K562 (cell line): ENCODE measurements around the gene CTF1. TPM values are rescaled to one million over a fixed set of nuclear protein-coding genes. Genes with fewer than 3 reads are reported as not detected.

Experiments used
- ATAC-seq: fragments of 200-7000 bp; cut with Tn5 transposase; 3 replicates; pipeline ENCODE4 v1.9.1; 2020; ENCODE audit warnings: moderate library complexity
- BruUV-seq: library from RNA; stranded (reverse); fragments of 400-500 nt; replicated peaks from 2 replicates; lab custom pipeline; 2021; lab: Mats Ljungman, UMichigan
- CTCF ChIA-PET: fragments of 300-600 bp; formaldehyde crosslinking; extraction: SDS; loops from one replicate; lab custom pipeline; 2021; ENCODE audit warnings: low intra/inter-chr PET ratio; lab: Yijun Ruan, JAX
- POLR2A ChIA-PET: fragments of 300-600, 350-650 bp; sonication (Branson Sonifier 250); formaldehyde crosslinking; extraction: SDS; loops from one replicate; lab custom pipeline; 2021; ENCODE audit warnings: antibody characterized with exemption, inconsistent platforms; lab: Yijun Ruan, JAX
- DNase-seq, 4 experiments: peaks; one replicate each; pipeline versions ENCODE4 v3.0.0 to v3.0.0-alpha.2; 2011 to 2018; ENCODE audit warnings: low spot score in 3 of 4, mixed read lengths in 3 of 4; ENCODE audit errors: extremely low read depth in 1 of 4
- FAIRE-seq: peaks from 2 replicates; lab custom pipeline; 2011; peaks lifted over from hg19 to GRCh38; lab: Jason Lieb, UNC
- H2AFZ ChIP-seq: 2 replicates; pipeline ENCODE4 v1.6.0; 2011; ENCODE audit warnings: low read depth, low read length, control low read depth, inconsistent platforms
- H3K27ac ChIP-seq: fragments of 200-600 bp; 3 replicates; pipeline ENCODE4 v1.8.0; 2011; ENCODE audit warnings: low read depth, mild to moderate bottlenecking, control low read depth, inconsistent platforms, low read length, moderate library complexity, mixed read lengths; ENCODE audit errors: extremely low read depth
- H3K27me3 ChIP-seq, 2 experiments: fragments of 300-600 bp in 1 of 2; 2 replicates in 1 of 2; 3 replicates in 1 of 2; pipeline versions ENCODE4 v1.6.0 to v1.8.0; 2011; ENCODE audit warnings: inconsistent platforms in 2 of 2, low read length in 2 of 2, mild to moderate bottlenecking in 1 of 2, mixed read lengths in 1 of 2, moderate library complexity in 1 of 2; ENCODE audit not compliant: control insufficient read depth in 2 of 2, insufficient read depth in 2 of 2
- H3K36me3 ChIP-seq: fragments of 300-600 bp; 3 replicates; pipeline ENCODE4 v1.8.0; 2011; ENCODE audit warnings: mild to moderate bottlenecking, low read length, inconsistent platforms; ENCODE audit not compliant: control insufficient read depth, insufficient read depth
- H3K4me1 ChIP-seq, 2 experiments: fragments of 200-600 bp in 1 of 2; replicated peaks in 1 of 2; 2 replicates in 1 of 2; 3 replicates in 1 of 2; pipeline versions ENCODE4 v1.5.1 to v1.8.0; 2011; ENCODE audit warnings: inconsistent platforms in 2 of 2, low read length in 2 of 2, mild to moderate bottlenecking in 1 of 2, mixed read lengths in 1 of 2, moderate library complexity in 1 of 2; ENCODE audit not compliant: control insufficient read depth in 2 of 2, insufficient read depth in 2 of 2
- H3K4me2 ChIP-seq: 2 replicates; pipeline ENCODE4 v1.6.1; 2011; ENCODE audit warnings: low read length, control low read depth, inconsistent platforms, mixed read lengths; ENCODE audit not compliant: insufficient read depth
- H3K4me3 ChIP-seq: fragments of 200-600 bp; sonication (generic), shearing (Covaris generic); 2 replicates; pipeline ENCODE4 v1.5.1; 2016; ENCODE audit warnings: control low read depth, inconsistent platforms
- H3K79me2 ChIP-seq: fragments of 200-600 bp; 3 replicates; pipeline ENCODE4 v1.8.0; 2011; ENCODE audit warnings: low read length, inconsistent platforms; ENCODE audit not compliant: control insufficient read depth, insufficient read depth
- H3K9ac ChIP-seq, 2 experiments: 2 replicates each; pipeline versions ENCODE4 v1.6.0 to v1.6.1; 2011; ENCODE audit warnings: low read depth in 2 of 2, low read length in 2 of 2, control low read depth in 1 of 2, inconsistent platforms in 1 of 2, mild to moderate bottlenecking in 1 of 2, mixed read lengths in 1 of 2; ENCODE audit not compliant: insufficient read depth in 1 of 2
- H3K9me1 ChIP-seq: one replicate; pipeline ENCODE4 v1.6.0; 2011; ENCODE audit warnings: inconsistent platforms, mild to moderate bottlenecking, low read length, moderate library complexity; ENCODE audit not compliant: control insufficient read depth, insufficient read depth
- H3K9me3 ChIP-seq: replicated peaks from 2 replicates; pipeline ENCODE4 v1.5.1; 2011; ENCODE audit warnings: low read depth, low read length, inconsistent platforms; ENCODE audit not compliant: control insufficient read depth, insufficient read depth
- H4K20me1 ChIP-seq: replicated peaks from 2 replicates; pipeline ENCODE4 v1.6.1; 2011; ENCODE audit warnings: low read length, inconsistent platforms, mixed read lengths; ENCODE audit not compliant: control insufficient read depth, insufficient read depth
- JUND ChIP-seq, 2 experiments: IDR thresholded peaks; 2 replicates in 1 of 2; 3 replicates in 1 of 2; pipeline ENCODE4 v1.6.1; 2011; ENCODE audit warnings: borderline replicate concordance in 2 of 2, low read depth in 2 of 2, low read length in 2 of 2, improper control_type of control experiment in 1 of 2, missing biosample characterization in 1 of 2, missing genetic modification characterization in 1 of 2, missing genetic modification reagents in 1 of 2
- PURB ChIP-seq: sonication (generic); formaldehyde crosslinking; IDR thresholded peaks from 2 replicates; pipeline ENCODE4 v1.9.0; 2021; ENCODE audit warnings: low read depth, mild to moderate bottlenecking, missing genetic modification reagents
- WGBS: fragments of 100-300 bp; shearing (Covaris generic); methylation state at CpG from one replicate; pipeline ENCODE4 v1.1.6; 2016; ENCODE audit warnings: low coverage, mixed read lengths; ENCODE audit not compliant: insufficient coverage; ENCODE audit errors: missing lambda C conversion rate; 5-methylcytosine and 5-hydroxymethylcytosine counted together
- in situ Hi-C: fragments of 300-500 bp; cut with MboI; formaldehyde crosslinking; loops from 4 replicates; pipeline ENCODE4 v1.15.0; 2018; ENCODE audit warnings: inconsistent platforms, mixed read lengths
- intact Hi-C: fragments of 100-400 bp; cut with micrococcal nuclease; formaldehyde crosslinking; loops from 2 replicates; pipeline ENCODE4 v1.14.2; 2022
- polyA plus RNA-seq, 8 experiments: library from polyadenylated mRNA; depleted of rRNA in 4 of 8; stranded (reverse) in 5 of 8; unstranded in 3 of 8; fragments of >200 nt; fragmentation: Nextera tagmentation in 2 of 8; fragmentation: Illumina TruSeq in 1 of 8; extraction: Ambion mirVana in 2 of 8; extraction: Trizol in 1 of 8; gene quantifications; 2 replicates each; pipeline versions ENCODE4 v1.2.1 to v1.2.3, GENCODE V29; 2011 to 2014; ENCODE audit warnings: inconsistent platforms in 1 of 8, missing spikeins in 1 of 8
- total RNA-seq, 7 experiments: library from RNA; depleted of rRNA in 6 of 7; stranded (reverse); fragments of >200 nt in 6 of 7; fragmentation: Illumina TruSeq in 2 of 7; extraction: Trizol in 2 of 7; gene quantifications; 2 replicates each; pipeline versions ENCODE4 v1.2.1 to v1.2.3, GENCODE V29; 2011 to 2021; ENCODE audit warnings: low replicate concordance in 1 of 7
- TF ChIP-seq, protein P1 (sequence below): fragments of 450-650 bp; formaldehyde crosslinking; conservative IDR thresholded peaks from 2 replicates; pipeline ENCODE4 v1.4.0; 2022; ENCODE audit warnings: mild to moderate bottlenecking, missing genetic modification characterization
- TF ChIP-seq, protein P2 (sequence below), 2 experiments: fragments of 450-650 bp; IDR thresholded peaks; 2 replicates each; pipeline ENCODE4 v1.6.1; 2016; ENCODE audit warnings: mild to moderate bottlenecking in 2 of 2, borderline replicate concordance in 1 of 2, low read depth in 1 of 2, moderate library complexity in 1 of 2

The CTF1 gene
- total and polyA plus RNA-seq, 9 of the 15 experiments (the other 6 are each of a cell fraction or from before 2014, with no cell fraction given) = 0.24 to 2.5 (median 0.44) TPM

DNA sequence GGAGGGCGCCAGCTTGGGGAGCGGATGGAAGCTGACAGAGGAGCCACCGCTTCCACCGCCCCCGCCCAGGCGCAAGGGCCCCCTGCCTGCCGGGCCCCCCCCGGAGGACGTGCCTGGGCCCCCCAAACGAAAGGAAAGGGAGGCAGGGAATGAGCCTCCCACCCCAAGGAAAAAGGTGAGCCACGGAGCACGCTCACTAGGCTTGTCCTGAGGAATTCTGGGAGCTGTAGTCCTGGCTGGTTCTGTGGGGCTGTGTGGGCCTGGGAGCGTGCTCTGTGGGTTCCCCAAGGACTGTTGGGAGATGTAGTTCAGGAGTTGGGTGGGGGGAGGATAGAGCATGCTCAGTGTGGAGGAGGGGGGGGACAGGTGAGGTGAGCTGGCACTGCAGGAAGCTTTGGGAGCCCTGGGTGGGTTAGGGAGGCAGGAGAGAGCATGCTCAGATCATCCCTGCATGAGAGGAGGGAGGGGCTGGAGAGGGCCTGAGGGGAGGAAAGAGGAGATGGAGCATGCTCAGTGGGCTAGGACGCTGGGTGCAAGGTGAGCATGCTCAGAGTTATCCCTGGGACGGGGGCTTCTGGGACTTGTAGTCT is 31.5 kb downstream of the CTF1 start (continued):
- TF ChIP-seq, protein P1, sequence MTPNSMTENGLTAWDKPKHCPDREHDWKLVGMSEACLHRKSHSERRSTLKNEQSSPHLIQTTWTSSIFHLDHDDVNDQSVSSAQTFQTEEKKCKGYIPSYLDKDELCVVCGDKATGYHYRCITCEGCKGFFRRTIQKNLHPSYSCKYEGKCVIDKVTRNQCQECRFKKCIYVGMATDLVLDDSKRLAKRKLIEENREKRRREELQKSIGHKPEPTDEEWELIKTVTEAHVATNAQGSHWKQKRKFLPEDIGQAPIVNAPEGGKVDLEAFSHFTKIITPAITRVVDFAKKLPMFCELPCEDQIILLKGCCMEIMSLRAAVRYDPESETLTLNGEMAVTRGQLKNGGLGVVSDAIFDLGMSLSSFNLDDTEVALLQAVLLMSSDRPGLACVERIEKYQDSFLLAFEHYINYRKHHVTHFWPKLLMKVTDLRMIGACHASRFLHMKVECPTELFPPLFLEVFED (CRISPR knock-in tag) = 0 out of 2 replicates have a peak, but pooled peaks have one; percentile 32

DNA sequence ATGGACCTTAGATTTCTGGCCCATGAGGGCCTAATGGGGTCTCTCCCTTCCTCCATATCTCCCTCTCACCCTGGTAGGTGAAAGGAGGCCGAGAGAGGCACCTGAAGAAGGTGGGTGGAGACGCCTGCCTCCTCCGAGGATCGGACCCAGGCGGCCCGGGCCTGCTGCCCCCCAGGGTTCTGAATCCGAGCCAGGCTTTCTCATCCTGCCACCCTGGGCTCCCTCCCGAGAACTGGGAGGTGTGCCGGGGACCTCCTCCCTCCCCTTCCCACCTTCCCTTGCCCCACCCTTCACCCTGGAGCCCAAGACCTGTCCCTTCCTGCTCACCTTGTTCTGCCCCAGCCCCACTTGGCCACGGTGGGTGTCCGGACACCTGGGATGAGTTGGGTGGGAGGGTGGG is 32.0 kb downstream of the CTF1 start:
- 96% methylated on average over 2 of the region's 11 CpGs for WGBS
- BruUV-seq = no TSS peak
- CTCF ChIA-PET = no interaction called here
- Histone ChIP-seq H3K79me2 (peaks cover 13% of the 10 kb centered on the region), H3K9me3 (no peaks in the 10 kb centered on the region), H3K27ac (no peak overlapping the region), H3K4me2 (no peak overlapping the region), H3K36me3 (peaks cover 61% of the 10 kb centered on the region; the same call in 2 of the 3 replicates), H4K20me1 (no peaks in the 10 kb centered on the region; the same call in 1 of the 2 replicates), H3K9ac (no peak overlapping the region), H3K9me1 (peaks cover 3% of the 10 kb centered on the region), H3K4me1 (peaks cover 0 to 49% of the 10 kb centered on the region in 2 experiments; a peak in 3 of 5 replicates), H3K4me3 (no peak overlapping the region), H2AFZ (no peak overlapping the region), H3K27me3 (no peaks in the 10 kb centered on the region)
- ATAC-seq (no peak), DNase-seq (no peak), FAIRE-seq (no peak)
- POLR2A ChIA-PET = interaction anchor here (0.6 to 1.1 kb wide), 5 partner anchors 25 to 371 kb away, joined by 3 to 4 read pairs (median 3); partner anchors contain the start of gene FUS
- in situ Hi-C loops = no loop called here
- intact Hi-C loops = no loop called here
- TF ChIP-seq JUND (IDR thresholded peaks at IDR 0.05; ENCODE audit: borderline replicate concordance, low read depth, low read length) = no peak
- TF ChIP-seq JUND (tag; IDR thresholded peaks at IDR 0.05; ENCODE audit: borderline replicate concordance, low read depth, low read length) = no peak
- no peak for TF ChIP-seq PURB (CRISPR knock-in tag)
- TF ChIP-seq, protein P2, sequence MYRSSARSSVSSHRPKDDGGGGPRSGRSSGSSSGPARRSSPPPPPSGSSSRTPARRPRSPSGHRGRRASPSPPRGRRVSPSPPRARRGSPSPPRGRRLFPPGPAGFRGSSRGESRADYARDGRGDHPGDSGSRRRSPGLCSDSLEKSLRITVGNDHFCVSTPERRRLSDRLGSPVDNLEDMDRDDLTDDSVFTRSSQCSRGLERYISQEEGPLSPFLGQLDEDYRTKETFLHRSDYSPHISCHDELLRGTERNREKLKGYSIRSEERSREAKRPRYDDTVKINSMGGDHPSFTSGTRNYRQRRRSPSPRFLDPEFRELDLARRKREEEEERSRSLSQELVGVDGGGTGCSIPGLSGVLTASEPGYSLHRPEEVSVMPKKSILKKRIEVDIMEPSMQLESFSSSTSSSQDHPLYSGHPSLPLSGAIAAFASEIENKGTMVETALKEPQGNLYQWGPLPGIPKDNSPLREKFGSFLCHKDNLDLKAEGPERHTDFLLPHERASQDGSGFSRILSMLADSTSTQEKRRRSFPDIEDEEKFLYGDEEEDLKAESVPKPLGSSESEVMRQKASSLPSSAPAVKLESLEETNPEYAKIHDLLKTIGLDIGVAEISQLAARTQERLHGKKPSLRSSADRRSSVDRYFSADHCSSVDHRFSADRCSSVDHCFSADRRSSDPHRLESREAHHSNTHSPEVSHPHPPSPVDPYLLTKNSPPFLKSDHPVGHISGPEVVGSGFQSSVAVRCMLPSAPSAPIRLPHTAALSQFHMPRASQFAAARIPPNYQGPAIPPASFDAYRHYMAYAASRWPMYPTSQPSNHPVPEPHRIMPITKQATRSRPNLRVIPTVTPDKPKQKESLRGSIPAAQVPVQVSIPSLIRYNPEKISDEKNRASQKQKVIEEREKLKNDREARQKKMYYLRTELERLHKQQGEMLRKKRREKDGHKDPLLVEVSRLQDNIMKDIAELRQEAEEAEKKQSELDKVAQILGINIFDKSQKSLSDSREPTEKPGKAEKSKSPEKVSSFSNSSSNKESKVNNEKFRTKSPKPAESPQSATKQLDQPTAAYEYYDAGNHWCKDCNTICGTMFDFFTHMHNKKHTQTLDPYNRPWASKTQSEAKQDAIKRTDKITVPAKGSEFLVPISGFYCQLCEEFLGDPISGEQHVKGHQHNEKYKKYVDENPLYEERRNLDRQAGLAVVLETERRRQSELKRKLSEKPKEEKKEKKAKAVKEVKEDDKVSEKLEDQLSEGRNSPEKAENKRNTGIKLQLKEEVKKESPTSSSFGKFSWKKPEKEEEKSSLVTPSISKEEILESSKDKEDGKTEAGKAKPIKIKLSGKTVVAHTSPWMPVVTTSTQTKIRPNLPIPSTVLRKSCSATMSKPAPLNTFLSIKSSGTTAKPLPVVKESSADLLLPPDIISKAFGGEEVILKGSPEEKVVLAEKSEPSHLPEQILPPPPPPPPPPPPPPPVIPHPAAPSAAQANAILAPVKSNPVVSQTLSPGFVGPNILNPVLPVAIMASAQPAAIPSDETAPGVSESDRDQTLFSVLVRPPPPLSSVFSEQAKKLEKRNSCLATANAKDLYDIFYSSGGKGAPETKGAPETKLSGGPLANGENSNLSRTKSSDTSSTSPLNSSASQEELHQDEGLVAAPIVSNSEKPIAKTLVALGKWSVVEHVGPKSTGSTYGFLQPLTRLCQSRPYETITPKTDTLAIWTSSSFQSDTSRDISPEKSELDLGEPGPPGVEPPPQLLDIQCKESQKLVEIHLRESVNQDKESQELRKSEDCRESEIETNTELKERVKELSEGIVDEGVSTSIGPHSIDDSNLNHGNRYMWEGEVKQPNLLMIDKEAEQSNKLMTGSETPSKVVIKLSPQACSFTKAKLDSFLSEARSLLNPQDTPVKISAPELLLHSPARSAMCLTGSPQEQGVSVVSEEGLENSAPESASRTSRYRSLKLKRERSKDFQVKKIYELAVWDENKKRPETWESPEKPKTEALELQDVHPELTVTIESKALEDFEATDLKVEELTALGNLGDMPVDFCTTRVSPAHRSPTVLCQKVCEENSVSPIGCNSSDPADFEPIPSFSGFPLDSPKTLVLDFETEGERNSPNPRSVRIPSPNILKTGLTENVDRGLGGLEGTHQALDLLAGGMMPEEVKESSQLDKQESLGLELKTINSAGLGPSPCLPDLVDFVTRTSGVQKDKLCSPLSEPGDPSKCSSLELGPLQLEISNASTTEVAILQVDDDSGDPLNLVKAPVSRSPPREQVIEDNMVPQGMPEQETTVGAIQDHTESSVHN (IDR thresholded peaks at IDR 0.05; ENCODE audit: borderline replicate concordance in 1 of 2, low read depth in 1 of 2) = no peak
